ENCODE results near the gene RNF225.

- TF ChIP-seq POLR2A (IDR thresholded peaks at IDR 0.05), result no peak
- TF ChIP-seq CTCF (IDR thresholded peaks at IDR 0.05), result no peak
- peak in 1 of 2 donors; percentile 6 for TF ChIP-seq POLR2AphosphoS5 (IDR thresholded peaks at IDR 0.05)
- no peak for TF ChIP-seq EP300 (IDR thresholded peaks at IDR 0.05)
Measured at GRCh38 chr19:58394821-58395219, 636 bp upstream of the RNF225 start.
